PC-9 (cell line): ENCODE results near the gene SEC16B. TPM values are rescaled to one million over a fixed set of nuclear protein-coding genes. Genes with fewer than 3 reads are reported as not detected.

Experiments used
- BruUV-seq: library from RNA; stranded (reverse); fragments of 400-500 nt; replicated peaks from 2 replicates; lab custom pipeline; 2021; lab: Mats Ljungman, UMichigan
- CTCF ChIA-PET: fragments of 300-600 bp; sonication (Branson Sonifier 250); formaldehyde crosslinking; loops from one replicate; lab custom pipeline; 2022; ENCODE audit warnings: antibody characterized with exemption; lab: Charles Lee
- POLR2A ChIA-PET: fragments of 300-600 bp; sonication (Branson Sonifier 250); formaldehyde crosslinking; loops from one replicate; lab custom pipeline; 2022; ENCODE audit warnings: antibody characterized with exemption; ENCODE audit not compliant: unreplicated experiment; lab: Charles Lee
- DNase-seq, 2 experiments: peaks; one replicate each; pipeline versions ENCODE4 v3.0.0 to v3.0.0-alpha.2; 2015 to 2022; ENCODE audit warnings: mixed read lengths in 1 of 2
- H2AFZ ChIP-seq: fragments of 200-600 bp; sonication (generic); 2 replicates; pipeline ENCODE4 v1.8.1; 2017; ENCODE audit warnings: antibody characterized with exemption
- H3F3A ChIP-seq: fragments of 200-600 bp; sonication (generic); 2 replicates; pipeline ENCODE4 v1.8.1; 2017; ENCODE audit warnings: antibody characterized with exemption, mild to moderate bottlenecking, low read depth; ENCODE audit not compliant: insufficient read depth
- H3K27ac ChIP-seq: fragments of 200-600 bp; sonication (generic); 2 replicates; pipeline ENCODE4 v1.6.1; 2016; ENCODE audit warnings: mixed run types
- H3K27me3 ChIP-seq: fragments of 200-600 bp; sonication (generic); 2 replicates; pipeline ENCODE4 v1.6.1; 2016; ENCODE audit warnings: low read depth, mixed run types; ENCODE audit not compliant: insufficient read depth
- H3K36me3 ChIP-seq: fragments of 200-600 bp; sonication (generic); 2 replicates; pipeline ENCODE4 v1.6.1; 2016; ENCODE audit warnings: low read depth, mixed run types
- H3K4me1 ChIP-seq: fragments of 200-600 bp; sonication (generic); replicated peaks from 2 replicates; pipeline ENCODE4 v1.6.1; 2016; ENCODE audit warnings: mixed run types; ENCODE audit not compliant: insufficient read depth
- H3K4me2 ChIP-seq: fragments of 200-600 bp; sonication (generic); 2 replicates; pipeline ENCODE4 v1.6.1; 2017; ENCODE audit warnings: mixed run types
- H3K4me3 ChIP-seq: fragments of 200-600 bp; sonication (generic); 2 replicates; pipeline ENCODE4 v1.6.1; 2016; ENCODE audit warnings: mixed run types
- H3K79me2 ChIP-seq: fragments of 200-600 bp; sonication (generic); 2 replicates; pipeline ENCODE4 v1.6.1; 2017; ENCODE audit warnings: low read depth, mixed run types
- H3K9me2 ChIP-seq: fragments of 200-600 bp; sonication (generic); 2 replicates; pipeline ENCODE4 v1.8.1; 2017; ENCODE audit warnings: mild to moderate bottlenecking; ENCODE audit not compliant: insufficient read depth
- H3K9me3 ChIP-seq: fragments of 200-600 bp; sonication (generic); 2 replicates; pipeline ENCODE4 v1.8.1; 2016; ENCODE audit warnings: low read depth; ENCODE audit not compliant: insufficient read depth
- H4K20me1 ChIP-seq: fragments of 200-600 bp; sonication (generic); 2 replicates; pipeline ENCODE4 v1.8.1; 2017; ENCODE audit not compliant: insufficient read depth
- EZH2 ChIP-seq: fragments of 200-600 bp; sonication (generic); IDR thresholded peaks from 2 replicates; pipeline ENCODE4 v1.8.0; 2017; ENCODE audit warnings: antibody characterized with exemption, low read depth
- intact Hi-C: fragments of 100-400 bp; cut with micrococcal nuclease; formaldehyde crosslinking; loops from one replicate; pipeline ENCODE4 v1.10.0; 2022; ENCODE audit not compliant: unreplicated experiment
- total RNA-seq: library from RNA; stranded (reverse); gene quantifications from 2 replicates; pipeline ENCODE4 v1.2.3, GENCODE V29; 2021
- TF ChIP-seq, protein P1 (sequence below): fragments of 200-600 bp; sonication (generic); conservative IDR thresholded peaks from 2 replicates; pipeline ENCODE4 v1.6.1; 2017; ENCODE audit warnings: mixed run types, antibody characterized with exemption, mild to moderate bottlenecking, moderate library complexity

The SEC16B gene
- total RNA-seq, 1 experiment from 2014 or later = 2.0 TPM

DNA sequence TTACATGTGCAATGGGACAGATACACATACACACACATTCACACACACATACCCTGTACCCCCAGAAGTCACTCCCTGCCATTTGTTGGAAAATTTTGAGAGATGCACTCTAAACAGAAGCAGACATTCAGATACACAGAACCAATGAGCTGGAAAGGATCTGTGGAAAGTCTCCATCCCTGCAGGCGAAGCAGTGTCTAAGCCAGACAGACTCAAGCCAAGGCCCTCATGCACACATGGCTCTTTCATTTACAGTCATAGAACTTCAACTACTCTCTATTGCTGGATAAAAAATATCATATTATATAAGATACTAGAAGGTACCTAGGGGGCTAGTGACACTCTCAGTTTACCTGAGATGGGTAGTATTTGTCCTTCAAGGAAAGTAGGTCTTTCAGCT is 7.3 kb upstream of the SEC16B start:
- H3K4me2 ChIP-seq = no peak overlapping the region
- no peaks in the 10 kb centered on the region for H3K27me3 ChIP-seq
- ChIA-PET CTCF (no interaction called here), POLR2A (no interaction called here)
- no peaks in the 10 kb centered on the region for H3K36me3 ChIP-seq
- no peaks in the 10 kb centered on the region for H4K20me1 ChIP-seq
- H3K4me3 ChIP-seq = no peak overlapping the region
- H3K9me3 ChIP-seq = no peaks in the 10 kb centered on the region; the same call in 1 of the 2 replicates
- no peak for TF ChIP-seq EZH2
- TF ChIP-seq, protein P1, sequence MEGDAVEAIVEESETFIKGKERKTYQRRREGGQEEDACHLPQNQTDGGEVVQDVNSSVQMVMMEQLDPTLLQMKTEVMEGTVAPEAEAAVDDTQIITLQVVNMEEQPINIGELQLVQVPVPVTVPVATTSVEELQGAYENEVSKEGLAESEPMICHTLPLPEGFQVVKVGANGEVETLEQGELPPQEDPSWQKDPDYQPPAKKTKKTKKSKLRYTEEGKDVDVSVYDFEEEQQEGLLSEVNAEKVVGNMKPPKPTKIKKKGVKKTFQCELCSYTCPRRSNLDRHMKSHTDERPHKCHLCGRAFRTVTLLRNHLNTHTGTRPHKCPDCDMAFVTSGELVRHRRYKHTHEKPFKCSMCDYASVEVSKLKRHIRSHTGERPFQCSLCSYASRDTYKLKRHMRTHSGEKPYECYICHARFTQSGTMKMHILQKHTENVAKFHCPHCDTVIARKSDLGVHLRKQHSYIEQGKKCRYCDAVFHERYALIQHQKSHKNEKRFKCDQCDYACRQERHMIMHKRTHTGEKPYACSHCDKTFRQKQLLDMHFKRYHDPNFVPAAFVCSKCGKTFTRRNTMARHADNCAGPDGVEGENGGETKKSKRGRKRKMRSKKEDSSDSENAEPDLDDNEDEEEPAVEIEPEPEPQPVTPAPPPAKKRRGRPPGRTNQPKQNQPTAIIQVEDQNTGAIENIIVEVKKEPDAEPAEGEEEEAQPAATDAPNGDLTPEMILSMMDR = no peak
- no peak for DNase-seq
- no peaks in the 10 kb centered on the region for H3K79me2 ChIP-seq
- BruUV-seq = no TSS peak
- intact Hi-C loops = no loop called here
- no peak overlapping the region for H2AFZ ChIP-seq
- no peaks in the 10 kb centered on the region for H3F3A ChIP-seq
- no peaks in the 10 kb centered on the region for H3K4me1 ChIP-seq
- 0 out of 2 replicates have a peak, but pooled peaks cover 5% of the 10 kb centered on the region for H3K9me2 ChIP-seq
- H3K27ac ChIP-seq = no peak overlapping the region

DNA sequence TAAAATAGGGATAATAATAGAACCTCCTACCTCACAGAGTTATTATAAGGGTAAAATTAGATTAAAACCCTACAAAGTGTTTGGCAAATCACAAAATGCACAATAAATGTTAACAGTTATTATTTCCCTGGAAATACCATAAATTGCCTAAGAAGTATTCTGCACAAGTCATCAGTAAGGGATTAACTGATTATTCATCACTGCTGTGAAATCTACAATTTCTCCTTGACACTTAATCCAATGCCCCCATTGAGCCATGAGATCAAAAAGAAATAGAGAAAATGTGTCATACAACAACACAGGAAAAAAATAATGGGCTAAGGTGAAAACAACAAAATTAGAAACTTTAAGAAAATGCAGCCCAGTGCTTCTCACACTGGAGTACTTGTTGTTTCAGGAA is 6.7 kb upstream of the SEC16B start:
- TF ChIP-seq EZH2 = no peak
- TF ChIP-seq, protein P1 = no peak
- no peaks in the 10 kb centered on the region for H3F3A ChIP-seq
- intact Hi-C loops = no loop called here
- no peak overlapping the region for H2AFZ ChIP-seq
- no peaks in the 10 kb centered on the region for H3K27me3 ChIP-seq
- H3K27ac ChIP-seq = no peak overlapping the region
- H3K9me3 ChIP-seq = no peaks in the 10 kb centered on the region; the same call in 1 of the 2 replicates
- H3K36me3 ChIP-seq = no peaks in the 10 kb centered on the region
- H3K4me1 ChIP-seq = no peaks in the 10 kb centered on the region
- no TSS peak for BruUV-seq
- ChIA-PET POLR2A (no interaction called here), CTCF (no interaction called here)
- 0 out of 2 replicates have a peak, but pooled peaks cover 5% of the 10 kb centered on the region for H3K9me2 ChIP-seq
- no peaks in the 10 kb centered on the region for H4K20me1 ChIP-seq
- H3K4me3 ChIP-seq = no peak overlapping the region
- no peaks in the 10 kb centered on the region for H3K79me2 ChIP-seq
- no peak for DNase-seq
- no peak overlapping the region for H3K4me2 ChIP-seq

DNA sequence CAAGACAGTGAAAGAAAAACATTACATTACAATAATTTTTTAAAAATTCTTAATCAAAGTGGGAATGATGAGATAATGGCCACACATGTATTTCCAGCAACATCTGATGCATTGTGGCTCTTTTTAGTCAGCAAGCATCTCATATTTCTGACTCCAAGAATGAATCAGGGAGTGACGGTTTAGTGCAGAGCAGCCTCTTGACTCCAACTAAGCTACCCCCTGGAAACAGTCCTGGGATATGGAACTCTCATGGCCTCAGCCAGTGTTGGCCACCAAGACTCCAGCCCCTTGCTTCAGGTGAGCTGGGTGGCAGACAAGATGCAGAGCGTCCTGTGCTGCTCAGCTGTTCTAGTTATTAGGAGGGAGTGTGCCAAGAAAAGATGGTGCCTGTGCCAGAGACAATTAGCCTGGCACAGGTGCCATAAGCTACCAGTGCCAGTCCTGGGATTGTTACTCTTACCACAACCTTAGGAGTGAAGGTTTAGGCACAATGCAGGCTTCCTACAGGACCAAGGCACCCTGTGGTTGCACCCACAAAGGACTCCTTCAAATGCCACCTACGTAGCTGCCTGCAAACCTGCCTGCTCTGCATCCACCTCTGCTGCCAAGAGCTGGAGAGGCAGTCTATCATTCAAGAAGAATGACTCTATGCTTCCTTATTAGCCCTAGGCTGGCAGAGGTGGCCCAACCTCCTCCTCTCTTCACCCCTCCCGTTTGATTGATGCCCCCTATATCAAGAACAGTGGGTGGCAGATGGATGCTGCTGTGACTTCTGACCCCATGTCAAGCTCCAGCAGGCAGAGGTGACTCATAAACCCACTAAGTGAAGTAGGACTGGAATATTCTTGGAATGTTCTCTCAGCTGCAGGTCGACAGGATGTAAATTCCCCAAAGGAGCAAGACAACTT is 6.0 kb upstream of the SEC16B start:
- Histone ChIP-seq H3K4me3 (no peak overlapping the region), H3K27ac (no peak overlapping the region), H3K9me2 (0 out of 2 replicates have a peak, but pooled peaks cover 5% of the 10 kb centered on the region), H3F3A (no peaks in the 10 kb centered on the region), H2AFZ (no peak overlapping the region), H3K36me3 (no peaks in the 10 kb centered on the region), H3K4me2 (no peak overlapping the region), H3K27me3 (no peaks in the 10 kb centered on the region), H4K20me1 (no peaks in the 10 kb centered on the region), H3K79me2 (no peaks in the 10 kb centered on the region), H3K4me1 (no peaks in the 10 kb centered on the region), H3K9me3 (no peaks in the 10 kb centered on the region; the same call in 1 of the 2 replicates)
- ChIA-PET POLR2A (no interaction called here), CTCF (no interaction called here)
- intact Hi-C loops = no loop called here
- BruUV-seq = no TSS peak
- TF ChIP-seq EZH2 = no peak
- no peak for DNase-seq
